GM19193 (cell line): ENCODE measurements around the gene TENT5C.

Experiments
- POLR2A ChIP-seq: IDR thresholded peaks from 4 replicates; pipeline ENCODE4 v1.6.1; 2011; ENCODE audit not compliant: insufficient read depth, insufficient read length; ENCODE audit errors: extremely low read depth

The TENT5C gene

DNA sequence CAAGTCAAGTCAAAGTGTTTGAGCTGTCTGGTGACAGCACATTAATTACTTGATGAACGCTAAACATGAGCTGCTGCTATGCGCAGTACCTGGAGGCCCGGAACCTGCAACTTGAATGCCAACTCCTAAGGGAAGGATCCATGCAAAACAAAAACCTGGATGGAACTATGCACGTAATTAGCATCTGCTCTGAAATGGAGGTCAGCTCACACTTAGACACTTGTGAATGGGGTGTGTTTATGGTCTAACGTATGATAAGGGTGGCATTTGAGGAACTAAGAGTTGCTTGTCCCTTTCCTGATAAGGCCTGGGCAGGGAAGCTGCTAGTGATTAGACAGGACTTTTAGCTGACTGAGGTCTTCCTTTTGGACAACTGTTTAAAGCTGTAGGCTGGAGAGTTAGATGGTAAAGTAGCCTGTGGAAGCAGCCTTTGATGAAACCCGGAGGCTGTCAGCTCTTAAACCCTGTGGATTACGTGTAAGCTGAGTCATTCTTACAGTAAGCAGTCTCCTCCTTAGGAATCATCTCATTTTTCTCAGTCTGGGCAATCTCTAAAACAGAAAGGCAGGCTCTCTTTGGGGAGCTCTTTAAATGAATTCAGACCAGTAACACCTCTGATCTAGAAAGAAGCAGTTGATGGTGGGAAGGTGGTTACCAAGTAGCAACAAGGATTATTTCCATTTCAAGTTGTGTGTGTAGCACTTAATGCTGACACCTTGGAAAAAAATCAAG lies 6.8 kb downstream of the TENT5C start:
- TF ChIP-seq POLR2A, result no peak

- no peak for TF ChIP-seq POLR2A
These were observed 7.6 kb downstream of the TENT5C start for GRCh38 chr1:117613249-117613968.

GRCh38 chr1:117613969-117614729 lies 8.3 kb downstream of the TENT5C start:
- TF ChIP-seq POLR2A, result no peak

GRCh38 chr1:117615474-117615873 lies 9.6 kb downstream of the TENT5C start:
- no peak for TF ChIP-seq POLR2A

GRCh38 chr1:117616356-117616755 lies 10.5 kb downstream of the TENT5C start:
- TF ChIP-seq POLR2A, result no peak

DNA sequence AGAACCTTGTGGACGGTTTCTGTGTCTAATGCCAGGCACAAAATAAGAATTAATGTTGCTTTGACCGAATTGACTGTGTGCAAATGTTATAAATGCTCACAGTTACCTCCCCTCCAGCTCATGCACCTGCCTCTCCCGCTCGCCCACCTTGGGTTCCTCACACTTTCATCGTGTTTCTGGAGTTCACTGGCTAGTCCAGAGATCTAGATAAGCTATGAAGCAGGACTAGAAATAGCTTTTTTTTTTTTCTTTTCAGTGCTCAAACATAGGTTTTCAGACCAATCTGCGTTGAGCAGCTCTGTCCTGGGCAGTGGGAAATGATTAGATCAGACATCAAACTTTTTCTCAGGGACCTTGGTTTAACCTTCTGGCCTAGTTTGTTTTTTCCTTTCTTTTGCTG lies 11.1 kb downstream of the TENT5C start:
- TF ChIP-seq POLR2A, result no peak

GRCh38 chr1:117618450-117619122 lies 12.7 kb downstream of the TENT5C start:
- no peak for TF ChIP-seq POLR2A

- TF ChIP-seq POLR2A, result no peak
These were observed 14.6 kb downstream of the TENT5C start for GRCh38 chr1:117620440-117620839.

- no peak for TF ChIP-seq POLR2A
These were observed 15.5 kb downstream of the TENT5C start for GRCh38 chr1:117621316-117621715.

DNA sequence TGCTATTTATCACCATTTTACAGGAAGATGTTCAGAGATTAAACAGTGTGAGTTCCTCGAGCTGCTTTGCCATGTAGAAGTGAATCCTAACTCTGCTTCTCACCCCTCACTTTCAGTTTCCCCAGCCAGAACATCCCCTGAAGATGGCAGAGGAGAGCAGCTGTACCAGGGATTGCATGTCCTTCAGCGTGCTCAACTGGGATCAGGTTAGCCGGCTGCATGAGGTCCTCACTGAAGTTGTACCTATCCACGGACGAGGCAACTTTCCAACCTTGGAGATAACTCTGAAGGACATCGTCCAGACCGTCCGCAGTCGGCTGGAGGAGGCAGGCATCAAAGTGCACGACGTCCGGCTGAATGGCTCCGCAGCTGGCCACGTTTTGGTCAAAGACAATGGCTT lies 16.9 kb downstream of the TENT5C start:
- no peak for TF ChIP-seq POLR2A

DNA sequence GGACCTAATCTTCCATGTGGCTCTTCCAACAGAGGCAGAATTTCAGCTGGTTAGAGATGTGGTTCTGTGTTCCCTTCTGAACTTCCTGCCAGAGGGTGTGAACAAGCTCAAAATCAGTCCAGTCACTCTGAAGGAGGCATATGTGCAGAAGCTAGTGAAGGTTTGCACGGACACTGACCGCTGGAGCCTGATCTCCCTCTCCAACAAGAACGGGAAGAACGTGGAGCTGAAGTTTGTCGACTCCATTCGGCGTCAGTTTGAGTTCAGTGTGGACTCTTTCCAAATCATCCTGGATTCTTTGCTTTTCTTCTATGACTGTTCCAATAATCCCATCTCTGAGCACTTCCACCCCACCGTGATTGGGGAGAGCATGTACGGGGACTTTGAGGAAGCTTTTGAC lies 17.3 kb downstream of the TENT5C start:
- no peak for TF ChIP-seq POLR2A

DNA sequence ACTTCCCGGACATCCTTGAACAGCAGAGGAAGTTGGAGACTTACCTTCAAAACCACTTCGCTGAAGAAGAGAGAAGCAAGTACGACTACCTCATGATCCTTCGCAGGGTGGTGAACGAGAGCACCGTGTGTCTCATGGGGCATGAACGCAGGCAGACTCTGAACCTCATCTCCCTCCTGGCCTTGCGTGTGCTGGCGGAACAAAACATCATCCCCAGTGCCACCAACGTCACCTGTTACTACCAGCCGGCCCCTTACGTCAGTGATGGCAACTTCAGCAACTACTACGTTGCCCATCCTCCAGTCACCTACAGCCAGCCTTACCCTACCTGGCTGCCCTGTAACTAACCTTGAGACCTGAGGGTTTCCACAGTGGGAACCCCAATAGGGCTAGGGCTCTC lies 17.9 kb downstream of the TENT5C start:
- no peak for TF ChIP-seq POLR2A

DNA sequence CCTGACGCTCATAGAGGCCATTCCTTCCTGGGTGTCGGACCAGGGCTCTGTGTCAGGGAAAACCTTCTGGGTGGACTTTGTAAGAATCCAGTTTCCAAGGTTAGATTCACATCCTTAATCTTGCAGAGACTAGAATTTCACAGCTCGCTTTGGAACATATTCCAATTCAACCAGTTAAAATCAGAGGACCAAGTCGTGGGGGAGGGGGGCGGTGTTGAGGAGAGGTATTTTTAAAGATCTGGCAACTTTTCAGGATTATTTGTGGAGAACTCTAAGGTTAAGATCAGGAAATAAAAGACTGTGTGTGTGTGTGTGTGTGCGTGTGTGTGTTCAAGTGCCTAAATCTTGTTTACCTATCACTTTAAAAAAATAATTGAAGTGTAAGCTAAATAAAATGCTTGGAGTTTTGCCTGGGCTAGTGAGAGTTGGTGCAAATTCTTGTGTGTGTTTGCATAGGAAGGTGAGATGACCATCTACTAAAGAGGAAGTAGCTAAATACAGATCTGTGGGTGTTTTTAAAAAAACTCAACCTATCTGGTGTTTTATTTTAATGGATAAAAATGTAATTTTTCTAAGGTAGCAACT lies 21.8 kb downstream of the TENT5C start:
- no peak for TF ChIP-seq POLR2A

- no peak for TF ChIP-seq POLR2A
These were observed 22.5 kb downstream of the TENT5C start for GRCh38 chr1:117628343-117628742.
